MV-4-11 (cell line): ENCODE results near the gene HACL1.
"Not testable (repeated sequence)": the region's sequence is repeated elsewhere in the genome, so short reads cannot be mapped to it uniquely, and the experiment has no call there.

Source experiments
- DNase-seq: peaks from one replicate; lab custom pipeline; 2025; lab: John Stamatoyannopoulos, UW

HACL1 gene

GRCh38 chr3:15579051-15579450 is 22.3 kb downstream of the HACL1 start:
- no peak for DNase-seq

GRCh38 chr3:15578289-15578867 is 23.0 kb downstream of the HACL1 start:
- DNase-seq, result peak; percentile 2

GRCh38 chr3:15576475-15576874 is 24.9 kb downstream of the HACL1 start:
- DNase-seq, result peak; percentile 75

- no peak for DNase-seq
Measured at GRCh38 chr3:15575446-15575845, 25.9 kb downstream of the HACL1 start.

- DNase-seq, result no peak
Measured at GRCh38 chr3:15572138-15572537, 29.2 kb downstream of the HACL1 start.

GRCh38 chr3:15563190-15563589 is 38.2 kb downstream of the HACL1 start:
- DNase-seq, result no peak

- no peak for DNase-seq
Measured at GRCh38 chr3:15562560-15562959, 38.8 kb downstream of the HACL1 start.

GRCh38 chr3:15558581-15558980 is 42.8 kb downstream of the HACL1 start:
- DNase-seq, result no peak

GRCh38 chr3:15557511-15557946 is 43.8 kb downstream of the HACL1 start:
- peak; percentile 46 for DNase-seq

- peak; percentile 97 for DNase-seq
Measured at GRCh38 chr3:15556512-15556911, 44.9 kb downstream of the HACL1 start.

GRCh38 chr3:15553749-15554148 is 47.6 kb downstream of the HACL1 start:
- DNase-seq, result no peak

- DNase-seq, result no peak
Measured at GRCh38 chr3:15551902-15552301, 49.5 kb downstream of the HACL1 start.

- DNase-seq, result no peak
Measured at GRCh38 chr3:15549846-15550245, 51.5 kb downstream of the HACL1 start.

- DNase-seq, result no peak
Measured at GRCh38 chr3:15542614-15543013, 58.8 kb downstream of the HACL1 start.

- DNase-seq, result no peak
Measured at GRCh38 chr3:15541371-15541770, 60.0 kb downstream of the HACL1 start.

GRCh38 chr3:15539066-15539465 is 62.3 kb downstream of the HACL1 start:
- no peak for DNase-seq

- DNase-seq, result no peak
Measured at GRCh38 chr3:15538345-15538744, 63.0 kb downstream of the HACL1 start.

- DNase-seq, result no peak
Measured at GRCh38 chr3:15536856-15537255, 64.5 kb downstream of the HACL1 start.

- DNase-seq, result no peak
Measured at GRCh38 chr3:15535732-15536131, 65.6 kb downstream of the HACL1 start.

- DNase-seq, result not testable (repeated sequence)
Measured at GRCh38 chr3:15532614-15533013, 68.8 kb downstream of the HACL1 start.

- DNase-seq, result no peak
Measured at GRCh38 chr3:15531346-15531745, 70.0 kb downstream of the HACL1 start.

GRCh38 chr3:15528854-15529537 is 72.4 kb downstream of the HACL1 start:
- no peak for DNase-seq

- no peak for DNase-seq
Measured at GRCh38 chr3:15527031-15527459, 74.3 kb downstream of the HACL1 start.

GRCh38 chr3:15525790-15526189 is 75.6 kb downstream of the HACL1 start:
- DNase-seq, result no peak
